Thyroid gland (tissue), 4 donors: Measurements from ENCODE around the gene KCTD1. TPM values are rescaled to one million over a fixed set of nuclear protein-coding genes. Genes with fewer than 3 reads are reported as not detected.

ENCODE experiments used
- DNase-seq, 2 donors: peaks; one replicate each; pipeline ENCODE4 v3.0.0-alpha.2; 2019
- H3K27ac ChIP-seq, 3 donors: fragments of 200-600 bp; sonication (generic); 1 replicate in 2 of 3; 2 replicates in 1 of 3; pipeline ENCODE4 v1.5.1; 2016 to 2019; ENCODE audit warnings: mild to moderate bottlenecking in 1 of 3, moderate library complexity in 1 of 3
- H3K27me3 ChIP-seq: fragments of 200-600 bp; sonication (generic); one replicate; pipeline ENCODE4 v1.5.1; 2019
- H3K36me3 ChIP-seq, 2 donors: fragments of 200-600 bp; sonication (generic); one replicate each; pipeline ENCODE4 v1.5.1; 2016 to 2019
- H3K4me1 ChIP-seq, 2 donors: fragments of 200-600 bp; sonication (generic); one replicate each; pipeline ENCODE4 v1.5.1; 2017 to 2019
- H3K4me3 ChIP-seq, 3 donors: fragments of 200-600 bp; sonication (generic); replicated peaks in 1 of 3; 1 replicate in 2 of 3; 2 replicates in 1 of 3; pipeline ENCODE4 v1.5.1; 2016; ENCODE audit warnings: mild to moderate bottlenecking in 1 of 3
- H3K9me3 ChIP-seq: fragments of 200-600 bp; sonication (generic); one replicate; pipeline ENCODE4 v1.5.1; 2017
- CTCF ChIP-seq, 6 experiments: fragments of 200-600 bp in 3 of 6; fragments of 450-650 bp in 3 of 6; sonication (generic) in 3 of 6; IDR thresholded peaks; one replicate each; pipeline ENCODE4 v1.5.1; 2016 to 2019; ENCODE audit warnings: antibody characterized with exemption in 6 of 6, mild to moderate bottlenecking in 2 of 6, inconsistent platforms in 1 of 6, moderate library complexity in 1 of 6
- POLR2A ChIP-seq, 2 donors: fragments of 450-650 bp; IDR thresholded peaks; one replicate each; pipeline ENCODE4 v1.6.1; 2017; ENCODE audit warnings: antibody characterized with exemption in 2 of 2, mild to moderate bottlenecking in 2 of 2, moderate library complexity in 1 of 2
- WGBS, 2 donors: methylation state at CpG; one replicate each; pipeline ENCODE4 v1.1.5; 2017; 5-methylcytosine and 5-hydroxymethylcytosine counted together
- intact Hi-C: fragments of 100-400 bp; cut with DNase I; formaldehyde crosslinking; loops from one replicate; pipeline ENCODE4 v1.15.1; 2023
- total RNA-seq, 4 donors: library from RNA; depleted of rRNA; stranded (reverse); fragments of >200 nt; gene quantifications; one replicate each; pipeline ENCODE4 v1.2.3, GENCODE V29; 2016

Gene KCTD1
- total RNA-seq, 4 donors from 2014 or later, result 25.9 to 66.0 (median 34.2) TPM

- TF ChIP-seq POLR2A (IDR thresholded peaks at IDR 0.05) (no peak), CTCF (IDR thresholded peaks at IDR 0.05) (no peak)
- H3K4me3 ChIP-seq, result no peak overlapping the region
- H3K36me3 ChIP-seq, result no peaks in the 10 kb centered on the region
- no peak for DNase-seq
- 73 to 86% methylated on average over 1 of the region's 1 CpG for whole genome bisulfite sequencing, 2 donors
- no peaks in the 10 kb centered on the region for H3K4me1 ChIP-seq
- H3K27ac ChIP-seq, result no peak overlapping the region
- no peaks in the 10 kb centered on the region for H3K27me3 ChIP-seq
- H3K9me3 ChIP-seq, result no peaks in the 10 kb centered on the region
- intact Hi-C loops, result no loop called here
Measured at GRCh38 chr18:26566874-26567555, 18.7 kb upstream of the KCTD1 start.

DNA sequence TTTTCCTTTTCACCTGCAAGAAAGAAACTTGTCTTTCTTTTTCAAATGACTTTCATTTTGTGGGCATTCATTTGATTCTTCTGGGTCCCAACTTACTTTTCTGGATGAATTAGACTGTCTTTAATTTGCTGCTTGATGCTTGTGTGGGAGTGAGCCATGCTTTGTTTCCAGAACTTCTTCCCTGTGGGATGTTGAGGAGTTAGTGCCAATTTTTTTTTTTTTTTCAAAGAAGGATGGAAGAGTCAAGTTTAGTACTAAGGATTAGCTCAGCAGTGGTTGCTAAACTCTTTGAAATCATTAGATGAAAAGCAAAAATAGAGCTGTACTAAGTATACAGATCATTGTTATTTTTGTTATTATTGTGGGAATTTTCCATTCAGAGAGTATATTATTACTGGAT is 17.2 kb upstream of the KCTD1 start:
- DNase-seq, result no peak
- intact Hi-C loops, result no loop called here
- Histone ChIP-seq H3K27me3 (no peaks in the 10 kb centered on the region), H3K27ac (no peak overlapping the region), H3K9me3 (no peaks in the 10 kb centered on the region), H3K4me3 (no peak overlapping the region), H3K4me1 (no peaks in the 10 kb centered on the region), H3K36me3 (no peaks in the 10 kb centered on the region)
- TF ChIP-seq CTCF (IDR thresholded peaks at IDR 0.05) (no peak), POLR2A (IDR thresholded peaks at IDR 0.05) (no peak)

DNA sequence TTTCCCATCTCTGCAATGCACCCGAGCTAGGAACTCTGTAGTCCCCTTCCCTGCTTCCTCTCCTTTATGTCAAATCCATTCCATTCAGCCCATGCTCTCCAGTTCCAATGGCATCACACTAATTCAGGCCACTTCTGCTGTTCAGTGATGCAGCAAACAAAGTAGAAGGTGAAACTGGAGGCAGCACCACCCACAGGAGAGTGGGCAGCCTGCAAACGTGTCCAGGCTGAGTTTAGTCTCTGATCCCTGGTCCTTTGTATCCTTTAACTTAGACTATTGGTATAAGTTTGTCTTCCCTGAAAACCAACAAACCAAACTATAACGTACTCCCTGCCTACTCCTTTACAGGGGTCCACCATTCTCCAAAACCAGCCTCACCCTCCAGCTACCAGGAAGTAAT is 14.7 kb upstream of the KCTD1 start:
- intact Hi-C loops, result no loop called here
- H3K4me3 ChIP-seq, result no peak overlapping the region
- no peaks in the 10 kb centered on the region for H3K27me3 ChIP-seq
- H3K4me1 ChIP-seq, result no peaks in the 10 kb centered on the region
- WGBS, 2 donors, result 83 to 85% methylated on average over 3 of the region's 3 CpGs
- no peak overlapping the region for H3K27ac ChIP-seq
- H3K36me3 ChIP-seq, result no peaks in the 10 kb centered on the region
- TF ChIP-seq CTCF (IDR thresholded peaks at IDR 0.05), result no peak
- no peak for TF ChIP-seq POLR2A (IDR thresholded peaks at IDR 0.05)
- no peak for DNase-seq
- H3K9me3 ChIP-seq, result no peaks in the 10 kb centered on the region

DNA sequence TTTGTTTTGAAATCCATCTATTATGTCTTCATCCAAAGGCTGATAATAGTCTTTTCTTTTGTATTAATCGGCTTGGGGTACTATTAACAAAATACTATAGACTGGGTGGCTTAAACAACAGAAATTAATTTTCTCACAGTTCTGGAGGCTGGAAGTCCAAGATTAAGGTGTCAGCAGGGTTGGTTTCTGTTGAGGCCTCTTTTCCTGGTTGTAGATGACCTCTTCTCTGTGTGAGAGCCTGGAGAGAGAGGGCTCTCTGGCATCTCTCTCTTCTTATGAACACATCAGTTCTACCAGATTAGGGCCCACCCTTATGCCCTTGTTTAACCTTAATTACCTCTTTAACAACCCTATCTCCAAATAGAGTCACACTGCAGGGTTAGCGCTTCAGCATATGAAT is 14.2 kb upstream of the KCTD1 start:
- Histone ChIP-seq H3K9me3 (no peaks in the 10 kb centered on the region), H3K4me3 (no peak overlapping the region), H3K36me3 (no peaks in the 10 kb centered on the region), H3K27ac (no peak overlapping the region), H3K4me1 (no peaks in the 10 kb centered on the region), H3K27me3 (no peaks in the 10 kb centered on the region)
- DNase-seq, result no peak
- intact Hi-C loops, result no loop called here
- WGBS, 2 donors, result 96 to 98% methylated on average over 2 of the region's 2 CpGs
- TF ChIP-seq CTCF (IDR thresholded peaks at IDR 0.05) (no peak), POLR2A (IDR thresholded peaks at IDR 0.05) (no peak)

DNA sequence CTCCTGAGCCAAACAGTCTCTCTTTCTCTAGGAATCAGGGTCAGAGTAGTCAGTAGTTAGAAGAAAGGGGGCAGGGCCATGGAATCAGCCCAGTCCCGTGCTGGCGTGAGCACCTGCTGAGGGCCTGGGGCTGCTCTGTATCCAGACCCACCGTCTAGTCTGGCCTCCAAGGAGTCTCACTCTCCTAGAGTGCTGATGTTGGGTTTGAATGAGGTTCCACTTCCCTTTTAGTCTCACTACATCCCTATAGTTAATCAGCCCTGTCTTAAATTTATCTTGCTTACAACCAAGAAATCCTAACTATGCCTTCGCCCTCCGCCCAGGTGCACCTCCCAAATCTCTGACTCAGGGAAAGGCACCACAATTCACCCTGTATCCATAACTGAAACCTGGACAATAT is 13.4 kb upstream of the KCTD1 start:
- H3K4me3 ChIP-seq, result no peak overlapping the region
- no peaks in the 10 kb centered on the region for H3K9me3 ChIP-seq
- no peak for DNase-seq
- intact Hi-C loops, result no loop called here
- TF ChIP-seq CTCF (IDR thresholded peaks at IDR 0.05) (no peak), POLR2A (IDR thresholded peaks at IDR 0.05) (no peak)
- no peak overlapping the region for H3K27ac ChIP-seq
- no peaks in the 10 kb centered on the region for H3K36me3 ChIP-seq
- H3K4me1 ChIP-seq, result no peaks in the 10 kb centered on the region
- 81 to 95% methylated on average over 5 of the region's 5 CpGs for WGBS, 2 donors
- no peaks in the 10 kb centered on the region for H3K27me3 ChIP-seq
